Measurements from ENCODE around the gene DMRTA1. TPM values are rescaled to one million over a fixed set of nuclear protein-coding genes. Genes with fewer than 3 reads are reported as not detected.
"Not testable (repeated sequence)": the region's sequence is repeated elsewhere in the genome, so short reads cannot be mapped to it uniquely, and the experiment has no call there.

Gene DMRTA1
- total RNA-seq, 2 experiments from 2014 or later = not detected

DNA sequence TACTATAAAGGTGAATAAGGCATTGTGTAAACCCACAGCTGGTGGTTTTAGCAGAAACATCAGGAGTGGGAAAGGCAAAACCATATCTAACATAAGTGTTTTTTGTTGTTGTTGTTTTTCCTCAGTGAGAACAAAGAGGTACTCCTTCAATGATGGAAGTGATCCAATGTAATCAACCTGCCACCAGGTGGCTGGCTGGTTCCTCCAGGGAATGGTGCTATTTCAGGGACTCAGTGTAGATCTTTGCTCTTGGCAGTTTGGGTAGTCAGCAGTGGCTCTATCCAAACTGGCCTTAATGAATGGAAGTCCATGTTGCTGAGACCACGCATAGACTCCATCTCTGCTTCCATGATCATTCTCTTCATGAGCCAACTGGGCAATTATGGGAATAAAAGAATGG lies 10.8 kb downstream of the DMRTA1 start:
- H3K27me3 Mint-ChIP-seq = peaks cover 8% of the 10 kb centered on the region
- no peaks in the 10 kb centered on the region for H3K36me3 Mint-ChIP-seq (ENCODE audit: low read depth)
- no peaks in the 10 kb centered on the region for H3K9me3 Mint-ChIP-seq
- POLR2A ChIA-PET = no interaction called here
- no peaks in the 10 kb centered on the region for H3K4me1 Mint-ChIP-seq (ENCODE audit: low read depth)
- DNase-seq = no peak
- intact Hi-C loops (cut with micrococcal nuclease) = no loop called here
- no peak overlapping the region for H3K4me3 Mint-ChIP-seq
- no peak overlapping the region for H3K27ac Mint-ChIP-seq
- TF ChIP-seq, protein P1, sequence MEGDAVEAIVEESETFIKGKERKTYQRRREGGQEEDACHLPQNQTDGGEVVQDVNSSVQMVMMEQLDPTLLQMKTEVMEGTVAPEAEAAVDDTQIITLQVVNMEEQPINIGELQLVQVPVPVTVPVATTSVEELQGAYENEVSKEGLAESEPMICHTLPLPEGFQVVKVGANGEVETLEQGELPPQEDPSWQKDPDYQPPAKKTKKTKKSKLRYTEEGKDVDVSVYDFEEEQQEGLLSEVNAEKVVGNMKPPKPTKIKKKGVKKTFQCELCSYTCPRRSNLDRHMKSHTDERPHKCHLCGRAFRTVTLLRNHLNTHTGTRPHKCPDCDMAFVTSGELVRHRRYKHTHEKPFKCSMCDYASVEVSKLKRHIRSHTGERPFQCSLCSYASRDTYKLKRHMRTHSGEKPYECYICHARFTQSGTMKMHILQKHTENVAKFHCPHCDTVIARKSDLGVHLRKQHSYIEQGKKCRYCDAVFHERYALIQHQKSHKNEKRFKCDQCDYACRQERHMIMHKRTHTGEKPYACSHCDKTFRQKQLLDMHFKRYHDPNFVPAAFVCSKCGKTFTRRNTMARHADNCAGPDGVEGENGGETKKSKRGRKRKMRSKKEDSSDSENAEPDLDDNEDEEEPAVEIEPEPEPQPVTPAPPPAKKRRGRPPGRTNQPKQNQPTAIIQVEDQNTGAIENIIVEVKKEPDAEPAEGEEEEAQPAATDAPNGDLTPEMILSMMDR (IDR thresholded peaks at IDR 0.05) = no peak
- CTCF ChIA-PET = interaction anchor here (1.1 to 1.5 kb wide), 3 partner anchors 9 to 213 kb away, joined by 3 to 4 read pairs (median 3); no protein-coding TSS in a partner anchor
- no peak for ATAC-seq

DNA sequence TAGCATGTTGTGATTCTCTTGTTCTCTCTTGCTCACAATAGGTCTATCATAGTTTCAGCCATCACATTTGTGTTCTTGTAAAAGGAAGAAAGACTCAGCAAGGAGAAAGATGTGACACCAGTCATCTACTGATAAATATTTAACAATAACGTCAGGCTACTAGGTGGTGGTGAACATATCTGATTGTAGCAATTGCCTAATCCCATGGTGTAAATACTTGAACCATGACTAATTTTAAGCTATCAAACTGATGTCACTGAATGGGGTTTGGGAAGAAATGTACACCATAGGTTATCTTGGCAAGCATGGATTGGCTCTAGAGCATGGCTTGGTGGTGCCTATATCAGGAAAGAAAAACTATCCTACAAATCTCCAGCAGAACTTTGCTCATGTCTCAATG lies 16.6 kb downstream of the DMRTA1 start:
- TF ChIP-seq, protein P1 (IDR thresholded peaks at IDR 0.05) = no peak
- peaks cover 4% of the 10 kb centered on the region for H3K27me3 Mint-ChIP-seq
- H3K27ac Mint-ChIP-seq = no peak overlapping the region
- ChIA-PET CTCF (no interaction called here), POLR2A (no interaction called here)
- intact Hi-C loops (cut with micrococcal nuclease) = no loop called here
- no peaks in the 10 kb centered on the region for H3K36me3 Mint-ChIP-seq (ENCODE audit: low read depth)
- no peak overlapping the region for H3K4me3 Mint-ChIP-seq
- no peak for ATAC-seq
- no peaks in the 10 kb centered on the region for H3K9me3 Mint-ChIP-seq
- no peaks in the 10 kb centered on the region for H3K4me1 Mint-ChIP-seq (ENCODE audit: low read depth)
- DNase-seq = no peak

DNA sequence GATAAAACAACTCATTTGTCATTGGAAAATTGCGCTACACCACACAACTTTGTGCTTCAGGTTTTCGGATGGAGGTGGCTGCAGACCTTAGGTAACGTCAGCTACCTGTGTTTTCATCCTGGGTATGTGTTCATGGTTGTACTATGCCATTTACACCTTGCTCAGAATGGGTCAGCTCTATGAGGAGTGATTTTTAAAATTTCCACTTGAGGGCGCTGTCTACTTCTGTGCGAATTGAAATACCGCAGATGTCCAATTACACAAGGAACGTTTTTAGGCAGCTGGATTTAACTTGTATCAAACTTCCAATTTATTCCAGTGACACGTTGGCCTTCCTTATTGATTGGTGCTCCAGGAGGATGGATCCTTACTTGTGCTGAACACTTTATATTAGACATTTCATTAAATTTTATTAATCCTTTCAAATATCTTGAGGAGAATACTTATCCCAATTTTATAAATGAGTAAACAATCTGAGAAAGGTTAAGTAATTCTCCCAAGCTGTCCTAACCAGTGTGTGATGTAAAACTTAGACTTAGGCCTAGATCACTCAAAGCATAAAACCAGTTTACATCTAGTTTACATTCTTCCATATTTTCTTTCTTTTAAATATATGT lies 23.4 kb downstream of the DMRTA1 start:
- no peaks in the 10 kb centered on the region for H3K27me3 Mint-ChIP-seq
- peak; percentile 53 for ATAC-seq
- H3K4me3 Mint-ChIP-seq = no peak overlapping the region
- POLR2A ChIA-PET = no interaction called here
- H3K9me3 Mint-ChIP-seq = no peaks in the 10 kb centered on the region
- no peak overlapping the region for H3K27ac Mint-ChIP-seq
- TF ChIP-seq, protein P1 (IDR thresholded peaks at IDR 0.05) = peak; percentile 69
- CTCF ChIA-PET = interaction anchor here (1.0 to 1.3 kb wide), 4 partner anchors 10 to 12 kb away, joined by 3 to 4 read pairs (median 3); no protein-coding TSS in a partner anchor
- H3K4me1 Mint-ChIP-seq (ENCODE audit: low read depth) = no peaks in the 10 kb centered on the region
- intact Hi-C loops (cut with micrococcal nuclease) = no loop called here
- H3K36me3 Mint-ChIP-seq (ENCODE audit: low read depth) = no peaks in the 10 kb centered on the region
- peak; percentile 28 for DNase-seq

DNA sequence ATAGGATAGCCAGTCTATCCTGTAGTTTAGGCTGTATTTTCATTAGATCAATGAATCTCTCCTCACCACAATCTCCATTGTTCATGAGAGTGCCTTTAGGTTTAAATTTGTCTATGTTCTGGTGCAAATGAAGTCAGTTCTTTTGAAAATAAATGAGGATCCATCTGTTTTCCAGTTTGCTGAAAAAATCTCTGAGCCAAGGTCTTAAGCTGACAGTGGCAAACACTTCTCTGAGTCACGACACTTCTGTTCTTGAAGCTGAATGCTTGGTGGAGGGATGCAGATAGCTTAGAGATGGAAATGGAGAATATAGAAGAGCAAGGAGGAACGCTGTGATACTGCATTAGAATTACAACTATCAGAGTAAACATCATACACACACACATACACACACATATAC lies 34.9 kb downstream of the DMRTA1 start:
- POLR2A ChIA-PET = no interaction called here
- CTCF ChIA-PET = interaction anchor here (0.9 kb wide), 1 partner anchor 12 kb away, joined by 4 read pairs; no protein-coding TSS in a partner anchor
- no peaks in the 10 kb centered on the region for H3K36me3 Mint-ChIP-seq (ENCODE audit: low read depth)
- DNase-seq = no peak
- no peak overlapping the region for H3K27ac Mint-ChIP-seq
- no peak overlapping the region for H3K4me3 Mint-ChIP-seq
- intact Hi-C loops (cut with micrococcal nuclease) = no loop called here
- TF ChIP-seq, protein P1 (IDR thresholded peaks at IDR 0.05) = no peak
- ATAC-seq = no peak
- no peaks in the 10 kb centered on the region for H3K27me3 Mint-ChIP-seq
- H3K9me3 Mint-ChIP-seq = peaks cover 13% of the 10 kb centered on the region
- no peaks in the 10 kb centered on the region for H3K4me1 Mint-ChIP-seq (ENCODE audit: low read depth)

DNA sequence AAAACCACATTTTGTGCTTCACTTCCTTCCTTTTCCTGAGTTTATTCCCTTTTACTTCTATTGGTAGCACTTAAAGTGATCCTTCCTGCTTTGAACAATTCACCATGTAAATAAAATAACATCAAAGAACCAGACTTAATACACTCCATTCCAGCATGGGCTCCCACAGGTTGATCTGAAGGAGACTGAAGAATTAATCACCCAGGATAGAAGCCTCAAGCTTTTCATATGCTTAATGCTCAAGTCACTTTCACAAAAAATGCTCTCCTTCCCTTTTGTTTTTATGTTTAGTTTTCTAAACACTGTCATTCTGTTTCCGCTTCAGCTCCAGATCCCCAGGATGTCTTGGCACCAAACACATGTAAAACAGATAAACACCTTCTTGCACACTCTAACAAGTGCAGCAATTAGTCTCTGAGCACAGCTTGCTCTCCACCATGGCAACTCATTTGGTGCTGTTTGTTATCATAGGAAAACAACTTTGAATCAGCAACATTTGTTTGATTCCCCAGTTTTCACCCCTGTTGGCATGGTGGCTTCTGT lies 37.0 kb downstream of the DMRTA1 start:
- CTCF ChIA-PET = no interaction called here
- Mint-ChIP-seq H3K9me3 (peaks cover 13% of the 10 kb centered on the region), H3K27ac (no peak overlapping the region), H3K36me3 (ENCODE audit: low read depth) (no peaks in the 10 kb centered on the region), H3K27me3 (no peaks in the 10 kb centered on the region), H3K4me1 (ENCODE audit: low read depth) (no peaks in the 10 kb centered on the region), H3K4me3 (no peak overlapping the region)
- TF ChIP-seq, protein P1 (IDR thresholded peaks at IDR 0.05) = no peak
- DNase-seq (no peak), ATAC-seq (no peak)
- intact Hi-C loops (cut with micrococcal nuclease) = no loop called here
- POLR2A ChIA-PET = no interaction called here

DNA sequence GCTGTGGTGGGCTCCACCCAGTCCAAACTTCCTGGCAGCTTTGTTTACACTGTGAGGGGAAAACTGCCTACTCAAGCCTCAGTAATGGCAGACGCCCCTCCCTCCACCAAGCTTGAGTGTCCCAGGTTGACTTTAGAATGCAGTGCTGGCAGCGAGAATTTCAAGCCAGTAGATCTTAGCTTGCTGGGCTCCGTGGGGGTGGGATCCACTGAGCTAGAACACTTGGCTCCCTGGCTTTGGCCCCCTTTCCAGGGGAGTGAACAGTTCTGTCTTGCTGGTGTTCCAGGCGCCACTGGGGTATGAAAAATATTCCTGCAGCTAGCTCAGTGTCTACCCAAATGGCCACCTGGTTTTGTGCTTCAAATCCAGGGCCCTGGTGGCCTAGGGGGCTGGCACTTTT lies 49.6 kb downstream of the DMRTA1 start:
- CTCF ChIA-PET = not testable (repeated sequence)

More for the DNA sequence above, 49.6 kb downstream of the DMRTA1 start:
- H3K9me3 Mint-ChIP-seq; H3K36me3 Mint-ChIP-seq (ENCODE audit: low read depth); POLR2A ChIA-PET; H3K27ac Mint-ChIP-seq; DNase-seq; H3K4me3 Mint-ChIP-seq; H3K4me1 Mint-ChIP-seq (ENCODE audit: low read depth); intact Hi-C loops (cut with micrococcal nuclease); ATAC-seq; H3K27me3 Mint-ChIP-seq: not testable (repeated sequence)

Measured in activated CD8-positive, alpha-beta T cell treated with anti-CD3 and anti-CD28 coated beads for 36 hours (primary cell).